ENCODE measurements around the gene CALCOCO2. TPM values are rescaled to one million over a fixed set of nuclear protein-coding genes. Genes with fewer than 3 reads are reported as not detected.
A peak's percentile ranks its signal among the peaks of the same experiment; 100 is the strongest.

Gene CALCOCO2
- total and polyA plus RNA-seq, 10 of the 15 experiments (the other 5 are each of a cell fraction or from before 2014, with no cell fraction given) = 20.2 to 138 (median 53.1) TPM

GRCh38 chr17:48878920-48879898 lies 48.4 kb downstream of the CALCOCO2 start (continued):
- no peak for TF ChIP-seq E2F4 (IDR thresholded peaks at IDR 0.05; ENCODE audit: low read depth, low read length)
- TF ChIP-seq BMI1 (IDR thresholded peaks at IDR 0.05; ENCODE audit: borderline replicate concordance) = no peak
- 0 out of 2 replicates have a peak, but pooled peaks have one; percentile 49 for TF ChIP-seq YY1 (IDR thresholded peaks at IDR 0.05; ENCODE audit: low read depth, low read length)
- TF ChIP-seq CTCF (IDR thresholded peaks at IDR 0.05 in 2 of 3, conservative IDR thresholded peaks at IDR 0.05 in 1 of 3; ENCODE audit: control insufficient read depth in 2 of 3, extremely low read depth in 1 of 3, insufficient read depth in 1 of 3, low read depth in 3 of 3, low read length in 3 of 3) = peak; percentile 93 to 99 (median 98); a peak in 5 of 6 replicates
- 0 out of 2 replicates have a peak, but pooled peaks have one; percentile 48 for TF ChIP-seq WRNIP1 (IDR thresholded peaks at IDR 0.05; ENCODE audit: borderline replicate concordance, low read depth, low read length)
- no peak for TF ChIP-seq FOS (IDR thresholded peaks at IDR 0.05; ENCODE audit: borderline replicate concordance, extremely low read depth, insufficient read length)
- TF ChIP-seq TAF1 (IDR thresholded peaks at IDR 0.05; ENCODE audit: borderline replicate concordance, low read depth, low read length) = no peak
- TF ChIP-seq RUNX3 (IDR thresholded peaks at IDR 0.05; ENCODE audit: low read length) = no peak
- TF ChIP-seq E4F1 (IDR thresholded peaks at IDR 0.05; ENCODE audit: borderline replicate concordance, partially characterized antibody) = no peak
- TF ChIP-seq NR2C1 (IDR thresholded peaks at IDR 0.05) = no peak
- no peak for TF ChIP-seq DPF2 (IDR thresholded peaks at IDR 0.05)
- TF ChIP-seq ZNF622 (IDR thresholded peaks at IDR 0.05) = no peak
- TF ChIP-seq SMC3 (IDR thresholded peaks at IDR 0.05; ENCODE audit: borderline replicate concordance, low read length) = peak; percentile 99
- TF ChIP-seq PKNOX1 (IDR thresholded peaks at IDR 0.05) = peak; percentile 42; the same call in 1 of the 2 replicates
- TF ChIP-seq EGR1 (IDR thresholded peaks at IDR 0.05; ENCODE audit: borderline replicate concordance in 1 of 2, low read depth in 2 of 2, low read length in 2 of 2) = 0 out of 3 replicates have a peak, but pooled peaks of 1 of the 2 experiments have one; percentile 19
- no peak for TF ChIP-seq ZBTB33 (IDR thresholded peaks at IDR 0.05)
- no peak for TF ChIP-seq CHD2 (IDR thresholded peaks at IDR 0.05; ENCODE audit: borderline replicate concordance, low read depth, low read length)
- no peak for TF ChIP-seq ZNF207 (IDR thresholded peaks at IDR 0.05; ENCODE audit: borderline replicate concordance)
- peak; percentile 85 for TF ChIP-seq ZNF384 (IDR thresholded peaks at IDR 0.05; ENCODE audit: borderline replicate concordance, low read depth, low read length)
- TF ChIP-seq RAD21 (IDR thresholded peaks at IDR 0.05; ENCODE audit: insufficient read depth, low read depth, low read length) = peak; percentile 99
